GM18517 (cell line): ENCODE results near the gene UGT2B17.
"Not testable (repeated sequence)": the region's sequence is repeated elsewhere in the genome, so short reads cannot be mapped to it uniquely, and the experiment has no call there.

Experiments used
- ATAC-seq: cut with Tn5 transposase; IDR thresholded peaks from one replicate; pipeline ENCODE4 v1.9.1; 2021; ENCODE audit warnings: mild to moderate bottlenecking, moderate library complexity; ENCODE audit not compliant: unreplicated experiment

UGT2B17 gene

GRCh38 chr4:68576272-68577125, at the start of gene UGT2B17:
Gene UGT2B17, minus strand, starts transcription at chr4:68576322. Its CDS starts 7,838 bp downstream, at chr4:68568484.
- ATAC-seq, result peak; percentile 88

- ATAC-seq, result peak; percentile 73
Observed at GRCh38 chr4:68622731-68623130, 46.6 kb upstream of the UGT2B17 start.

- ATAC-seq, result peak; percentile 63
Observed at GRCh38 chr4:68617003-68617698, 41.0 kb upstream of the UGT2B17 start.

- ATAC-seq, result no peak
Observed at GRCh38 chr4:68615699-68616422, 39.7 kb upstream of the UGT2B17 start.

- no peak for ATAC-seq
Observed at GRCh38 chr4:68613752-68614151, 37.6 kb upstream of the UGT2B17 start.

- no peak for ATAC-seq
Observed at GRCh38 chr4:68606240-68606639, 30.1 kb upstream of the UGT2B17 start.

GRCh38 chr4:68599150-68599549, 23.0 kb upstream of the UGT2B17 start:
- ATAC-seq, result no peak

- no peak for ATAC-seq
Observed at GRCh38 chr4:68597482-68597881, 21.4 kb upstream of the UGT2B17 start.

- no peak for ATAC-seq
Observed at GRCh38 chr4:68594678-68595077, 18.6 kb upstream of the UGT2B17 start.

- no peak for ATAC-seq
Observed at GRCh38 chr4:68593112-68593511, 17.0 kb upstream of the UGT2B17 start.

GRCh38 chr4:68592673-68593072, 16.6 kb upstream of the UGT2B17 start:
- no peak for ATAC-seq

- no peak for ATAC-seq
Observed at GRCh38 chr4:68591204-68591603, 15.1 kb upstream of the UGT2B17 start.

- ATAC-seq, result no peak
Observed at GRCh38 chr4:68589790-68590189, 13.7 kb upstream of the UGT2B17 start.

GRCh38 chr4:68582339-68582717, 6.2 kb upstream of the UGT2B17 start:
- ATAC-seq, result no peak

GRCh38 chr4:68581383-68582338, 5.5 kb upstream of the UGT2B17 start:
- no peak for ATAC-seq

- ATAC-seq, result no peak
Observed at GRCh38 chr4:68577590-68577989, 1.5 kb upstream of the UGT2B17 start.

GRCh38 chr4:68575636-68576035, 486 bp downstream of the UGT2B17 start:
- not testable (repeated sequence) for ATAC-seq

GRCh38 chr4:68575081-68575480, 1.0 kb downstream of the UGT2B17 start:
- ATAC-seq, result no peak

- no peak for ATAC-seq
Observed at GRCh38 chr4:68572653-68573170, 3.4 kb downstream of the UGT2B17 start.

GRCh38 chr4:68570122-68570507, 6.0 kb downstream of the UGT2B17 start:
- ATAC-seq, result no peak
